Smooth muscle cell (in vitro differentiated cells): Measurements from ENCODE around the gene DDIT3. TPM values are rescaled to one million over a fixed set of nuclear protein-coding genes. Genes with fewer than 3 reads are reported as not detected.
"Not testable (repeated sequence)": the region's sequence is repeated elsewhere in the genome, so short reads cannot be mapped to it uniquely, and the experiment has no call there.

Experiments
- DNase-seq: peaks from one replicate; lab custom pipeline; 2025; ENCODE audit not compliant: unreplicated experiment; lab: John Stamatoyannopoulos, UW
- H2AFZ ChIP-seq: fragments of 200-600 bp; sonication (generic); 2 replicates; pipeline ENCODE4 v1.6.0; 2016; ENCODE audit warnings: antibody characterized with exemption, low read depth, mild to moderate bottlenecking
- H3F3A ChIP-seq: fragments of 200-600 bp; sonication (generic); 2 replicates; pipeline ENCODE4 v1.6.0; 2017; ENCODE audit warnings: antibody characterized with exemption, low read depth
- H3K27ac ChIP-seq: fragments of 200-600 bp; sonication (generic); 2 replicates; pipeline ENCODE4 v1.5.1; 2016; ENCODE audit warnings: low read depth, mild to moderate bottlenecking
- H3K27me3 ChIP-seq: fragments of 200-600 bp; sonication (generic); 2 replicates; pipeline ENCODE4 v1.6.1; 2016; ENCODE audit warnings: low read depth, mild to moderate bottlenecking
- H3K36me3 ChIP-seq: fragments of 200-600 bp; sonication (generic); 2 replicates; pipeline ENCODE4 v1.5.1; 2016; ENCODE audit warnings: low read depth
- H3K4me1 ChIP-seq: fragments of 200-600 bp; sonication (generic); 2 replicates; pipeline ENCODE4 v1.5.1; 2016; ENCODE audit warnings: low read depth
- H3K4me2 ChIP-seq: fragments of 200-600 bp; sonication (generic); 2 replicates; pipeline ENCODE4 v1.6.0; 2016; ENCODE audit warnings: mild to moderate bottlenecking
- H3K4me3 ChIP-seq: fragments of 200-600 bp; sonication (generic); 2 replicates; pipeline ENCODE4 v1.5.1; 2016; ENCODE audit warnings: mild to moderate bottlenecking
- H3K79me2 ChIP-seq: fragments of 200-600 bp; sonication (generic); 2 replicates; pipeline ENCODE4 v1.6.0; 2016; ENCODE audit warnings: low read depth, mild to moderate bottlenecking
- H3K9ac ChIP-seq: fragments of 200-600 bp; sonication (generic); 2 replicates; pipeline ENCODE4 v1.6.0; 2016; ENCODE audit warnings: low read depth
- H3K9me3 ChIP-seq: fragments of 200-600 bp; sonication (generic); replicated peaks from 2 replicates; pipeline ENCODE4 v1.5.1; 2016; ENCODE audit warnings: low read depth
- H4K20me1 ChIP-seq: fragments of 200-600 bp; sonication (generic); 2 replicates; pipeline ENCODE4 v1.6.0; 2016; ENCODE audit warnings: low read depth
- WGBS: methylation state at CpG from one replicate; pipeline ENCODE4 v1.1.7; 2016; ENCODE audit warnings: low lambda C conversion rate; 5-methylcytosine and 5-hydroxymethylcytosine counted together
- polyA plus RNA-seq: library from polyadenylated mRNA; unstranded; fragments of >200 nt; fragmentation: Nextera tagmentation; extraction: Ambion mirVana; gene quantifications from 2 replicates; pipeline ENCODE4 v1.2.1, GENCODE V29; 2016
- total RNA-seq: library from RNA; depleted of rRNA; stranded (reverse); fragments of >200 nt; gene quantifications from 2 replicates; pipeline ENCODE4 v1.2.3, GENCODE V29; 2014
- TF ChIP-seq, protein P1 (sequence below): fragments of 200-600 bp; sonication (generic); IDR thresholded peaks from 2 replicates; pipeline ENCODE4 v1.5.1; 2017; ENCODE audit warnings: borderline replicate concordance, mild to moderate bottlenecking, antibody characterized with exemption; ENCODE audit not compliant: insufficient read depth, poor library complexity, severe bottlenecking

Gene DDIT3
- total and polyA plus RNA-seq, 2 experiments from 2014 or later, result 25.8 to 27.8 TPM

DNA sequence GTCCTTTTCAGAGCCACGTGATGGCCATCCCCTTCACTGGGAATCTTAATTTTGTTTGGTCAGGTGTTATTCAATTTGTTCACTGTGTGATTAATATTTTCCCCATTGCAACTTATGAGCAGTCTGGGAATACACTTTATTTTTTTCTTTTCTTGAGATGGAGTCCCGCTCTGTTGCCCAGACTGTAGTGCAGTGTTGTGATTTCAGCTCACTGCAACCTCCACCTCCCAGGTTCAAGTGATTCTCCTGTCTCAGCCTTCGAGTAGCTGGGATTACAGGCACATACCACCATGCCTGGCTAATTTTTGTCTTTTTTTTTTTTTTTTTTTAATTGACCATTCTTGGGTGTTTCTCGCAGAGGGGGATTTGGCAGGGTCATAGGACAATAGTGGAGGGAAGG lies 13.8 kb downstream of the DDIT3 start:
- DNase-seq, H3K36me3 ChIP-seq: not testable (repeated sequence)
- WGBS, result 100% methylated on average over 3 of the region's 4 CpGs

DNA sequence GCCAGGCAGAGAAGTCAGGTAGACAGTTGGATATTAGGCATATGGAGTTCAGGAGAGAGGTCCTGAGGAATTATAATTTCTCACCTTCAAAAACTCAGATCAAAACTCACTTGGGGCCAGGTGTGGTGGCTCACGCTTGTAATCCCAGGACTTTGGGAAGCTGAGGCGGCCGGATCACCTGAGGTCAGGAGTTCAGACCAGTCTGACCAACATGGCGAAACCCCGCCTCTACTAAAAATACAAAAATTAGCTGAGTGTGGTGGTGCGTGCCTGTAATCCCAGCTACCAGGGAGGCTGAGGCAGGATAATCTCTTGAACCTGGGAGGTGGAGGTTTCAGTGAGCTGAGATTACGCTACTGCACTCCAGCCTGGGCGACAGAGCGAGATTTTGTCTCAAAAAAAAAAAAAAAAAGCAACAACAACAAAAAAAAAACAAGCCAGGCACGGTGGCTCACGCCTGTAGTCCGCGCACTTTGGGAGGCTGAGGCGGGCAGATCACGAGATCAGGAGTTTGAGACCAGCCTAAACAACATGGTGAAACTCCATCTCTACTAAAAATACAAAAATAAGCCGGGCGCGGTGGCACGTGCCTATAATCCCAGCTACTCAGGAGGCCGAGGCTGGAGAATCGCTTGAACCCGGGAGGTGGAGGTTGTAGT lies 17.9 kb downstream of the DDIT3 start:
- H3F3A ChIP-seq, H2AFZ ChIP-seq, H3K9ac ChIP-seq, H4K20me1 ChIP-seq, H3K4me2 ChIP-seq, H3K9me3 ChIP-seq, H3K4me1 ChIP-seq, H3K27ac ChIP-seq, DNase-seq, H3K4me3 ChIP-seq, H3K27me3 ChIP-seq: not testable (repeated sequence)
- 99% methylated on average over 19 of the region's 22 CpGs for WGBS
- H3K79me2 ChIP-seq, result peaks cover 21% of the 10 kb centered on the region
- H3K36me3 ChIP-seq, result peaks cover 19% of the 10 kb centered on the region

More for the DNA sequence above, 13.8 kb downstream of the DDIT3 start:
- H3K27me3 ChIP-seq, H3K9ac ChIP-seq, H3K4me3 ChIP-seq, H3K27ac ChIP-seq, H3K4me2 ChIP-seq, H3K9me3 ChIP-seq, H3F3A ChIP-seq, H2AFZ ChIP-seq, H3K4me1 ChIP-seq, H4K20me1 ChIP-seq: not testable (repeated sequence)
- peaks cover 27% of the 10 kb centered on the region for H3K79me2 ChIP-seq

DNA sequence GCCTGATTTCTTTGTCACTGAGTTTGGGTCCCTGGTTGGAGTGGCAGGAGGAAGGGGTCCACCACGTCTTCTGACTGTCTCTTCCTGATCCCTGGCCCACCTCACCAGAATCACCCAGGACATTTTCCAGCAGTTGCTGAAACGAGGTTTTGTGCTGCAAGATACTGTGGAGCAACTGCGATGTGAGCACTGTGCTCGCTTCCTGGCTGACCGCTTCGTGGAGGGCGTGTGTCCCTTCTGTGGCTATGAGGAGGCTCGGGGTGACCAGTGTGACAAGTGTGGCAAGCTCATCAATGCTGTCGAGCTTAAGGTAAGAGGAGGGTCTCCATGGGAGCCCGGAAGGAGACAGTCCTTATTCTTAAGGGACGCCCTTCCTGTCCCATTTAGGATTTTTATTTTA lies 20.1 kb downstream of the DDIT3 start:
- 97% methylated on average over 11 of the region's 11 CpGs for WGBS
- Histone ChIP-seq H3K9me3 (no peaks in the 10 kb centered on the region), H3K27me3 (no peaks in the 10 kb centered on the region), H3F3A (no peaks in the 10 kb centered on the region), H3K9ac (no peak overlapping the region), H3K4me3 (no peak overlapping the region), H3K79me2 (peaks cover 10% of the 10 kb centered on the region), H3K4me1 (no peaks in the 10 kb centered on the region), H3K27ac (no peak overlapping the region), H4K20me1 (no peaks in the 10 kb centered on the region), H3K4me2 (no peak overlapping the region), H2AFZ (no peak overlapping the region), H3K36me3 (peaks cover 19% of the 10 kb centered on the region)
- TF ChIP-seq, protein P1, sequence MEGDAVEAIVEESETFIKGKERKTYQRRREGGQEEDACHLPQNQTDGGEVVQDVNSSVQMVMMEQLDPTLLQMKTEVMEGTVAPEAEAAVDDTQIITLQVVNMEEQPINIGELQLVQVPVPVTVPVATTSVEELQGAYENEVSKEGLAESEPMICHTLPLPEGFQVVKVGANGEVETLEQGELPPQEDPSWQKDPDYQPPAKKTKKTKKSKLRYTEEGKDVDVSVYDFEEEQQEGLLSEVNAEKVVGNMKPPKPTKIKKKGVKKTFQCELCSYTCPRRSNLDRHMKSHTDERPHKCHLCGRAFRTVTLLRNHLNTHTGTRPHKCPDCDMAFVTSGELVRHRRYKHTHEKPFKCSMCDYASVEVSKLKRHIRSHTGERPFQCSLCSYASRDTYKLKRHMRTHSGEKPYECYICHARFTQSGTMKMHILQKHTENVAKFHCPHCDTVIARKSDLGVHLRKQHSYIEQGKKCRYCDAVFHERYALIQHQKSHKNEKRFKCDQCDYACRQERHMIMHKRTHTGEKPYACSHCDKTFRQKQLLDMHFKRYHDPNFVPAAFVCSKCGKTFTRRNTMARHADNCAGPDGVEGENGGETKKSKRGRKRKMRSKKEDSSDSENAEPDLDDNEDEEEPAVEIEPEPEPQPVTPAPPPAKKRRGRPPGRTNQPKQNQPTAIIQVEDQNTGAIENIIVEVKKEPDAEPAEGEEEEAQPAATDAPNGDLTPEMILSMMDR, result no peak
- DNase-seq, result no peak

DNA sequence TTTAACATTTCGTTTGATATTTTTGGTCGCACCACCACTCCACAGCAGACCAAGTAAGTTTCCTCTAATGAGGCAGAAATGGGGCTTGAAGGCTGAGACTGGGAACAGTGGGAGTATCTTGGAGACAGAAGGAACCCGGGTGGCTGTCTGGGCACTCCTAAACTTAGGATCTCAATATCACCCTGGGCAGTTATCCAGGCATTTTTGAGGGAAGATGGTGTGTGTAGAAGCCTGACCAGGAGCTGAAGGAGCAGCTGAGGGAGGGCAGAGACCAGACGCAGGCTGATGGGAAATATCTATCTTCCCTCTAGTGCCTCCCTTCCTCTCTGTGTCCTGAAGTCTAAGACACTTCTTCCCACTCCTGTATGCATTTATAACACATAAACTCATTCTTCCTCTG lies 21.7 kb downstream of the DDIT3 start:
- H3K36me3 ChIP-seq, result peaks cover 15% of the 10 kb centered on the region
- H3K9ac ChIP-seq, result no peak overlapping the region
- H3K27me3 ChIP-seq, result no peaks in the 10 kb centered on the region
- no peak for DNase-seq
- H3K4me1 ChIP-seq, result no peaks in the 10 kb centered on the region
- TF ChIP-seq, protein P1, result no peak
- H4K20me1 ChIP-seq, result peaks cover 3% of the 10 kb centered on the region
- H2AFZ ChIP-seq, result no peak overlapping the region
- H3K79me2 ChIP-seq, result peaks cover 10% of the 10 kb centered on the region
- no peaks in the 10 kb centered on the region for H3F3A ChIP-seq
- H3K4me2 ChIP-seq, result no peak overlapping the region
- no peak overlapping the region for H3K4me3 ChIP-seq
- H3K27ac ChIP-seq, result no peak overlapping the region
- WGBS, result 98% methylated on average over 4 of the region's 4 CpGs
- H3K9me3 ChIP-seq, result no peaks in the 10 kb centered on the region

DNA sequence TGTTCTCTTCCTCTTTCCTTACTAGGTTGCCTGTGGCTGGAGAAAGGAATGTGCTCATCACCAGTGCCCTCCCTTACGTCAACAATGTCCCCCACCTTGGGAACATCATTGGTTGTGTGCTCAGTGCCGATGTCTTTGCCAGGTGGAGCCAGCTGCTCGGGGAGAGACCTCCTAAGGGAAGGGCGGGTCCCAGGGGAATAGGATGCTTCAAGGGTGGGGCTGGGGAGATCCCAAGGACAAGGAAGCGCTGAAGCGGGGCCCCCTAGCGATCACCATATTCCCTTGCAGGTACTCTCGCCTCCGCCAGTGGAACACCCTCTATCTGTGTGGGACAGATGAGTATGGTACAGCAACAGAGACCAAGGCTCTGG lies 22.2 kb downstream of the DDIT3 start:
- Histone ChIP-seq H3K4me1 (no peaks in the 10 kb centered on the region), H3K9me3 (no peaks in the 10 kb centered on the region), H3K36me3 (peaks cover 15% of the 10 kb centered on the region), H3K27me3 (no peaks in the 10 kb centered on the region), H4K20me1 (peaks cover 3% of the 10 kb centered on the region), H3K9ac (no peak overlapping the region), H3K79me2 (peaks cover 10% of the 10 kb centered on the region), H3F3A (no peaks in the 10 kb centered on the region), H2AFZ (no peak overlapping the region), H3K4me3 (no peak overlapping the region), H3K27ac (no peak overlapping the region), H3K4me2 (no peak overlapping the region)
- WGBS, result 92% methylated on average over 9 of the region's 9 CpGs
- TF ChIP-seq, protein P1, result no peak
- no peak for DNase-seq
